HepG2 (cell line): Measurements from ENCODE around the gene LMAN1L. TPM values are rescaled to one million over a fixed set of nuclear protein-coding genes. Genes with fewer than 3 reads are reported as not detected.

Source experiments
- CTCF ChIP-seq: sonication (generic); formaldehyde crosslinking; IDR thresholded peaks from 2 replicates; pipeline ENCODE4 v1.5.0; 2020; ENCODE audit warnings: mild to moderate bottlenecking, missing genetic modification reagents, moderate library complexity
- ELK4 ChIP-seq: sonication (generic); formaldehyde crosslinking; IDR thresholded peaks from 2 replicates; pipeline ENCODE4 v1.9.0; 2021; ENCODE audit warnings: missing genetic modification reagents, borderline replicate concordance
- HDAC1 ChIP-seq: sonication (generic); formaldehyde crosslinking; IDR thresholded peaks from 2 replicates; pipeline ENCODE4 v1.5.1; 2020; ENCODE audit warnings: mild to moderate bottlenecking, missing genetic modification reagents
- PCBP2 ChIP-seq: fragments of 200-400 bp; formaldehyde crosslinking; optimal IDR thresholded peaks from 2 replicates; pipeline ENCODE3; 2018; ENCODE audit warnings: low read length, low read depth; ENCODE audit not compliant: poor library complexity, severe bottlenecking
- SKIL ChIP-seq: sonication (generic); formaldehyde crosslinking; IDR thresholded peaks from 2 replicates; pipeline ENCODE4 v1.8.0; 2022; ENCODE audit warnings: missing genetic modification reagents, mild to moderate bottlenecking, moderate library complexity, borderline replicate concordance
- SMC3 ChIP-seq: IDR thresholded peaks from 2 replicates; pipeline ENCODE4 v1.6.1; 2011; ENCODE audit warnings: low read length, improper control_type of control experiment
- SOX13 ChIP-seq, 3 experiments: fragments of 450-650 bp in 1 of 3; sonication (generic) in 1 of 3; formaldehyde crosslinking in 1 of 3; IDR thresholded peaks in 2 of 3; conservative IDR thresholded peaks in 1 of 3; 2 replicates each; pipeline versions ENCODE4 v1.5.0 to v1.6.1; 2016 to 2020; ENCODE audit warnings: antibody characterized with exemption in 1 of 3, mild to moderate bottlenecking in 1 of 3, missing compliant biosample characterization in 1 of 3, missing genetic modification reagents in 1 of 3, moderate library complexity in 1 of 3
- TBL1XR1 ChIP-seq: fragments of 150-350 bp; IDR thresholded peaks from 2 replicates; pipeline ENCODE4 v1.6.1; 2014; ENCODE audit warnings: borderline replicate concordance, low read length; ENCODE audit not compliant: partially characterized antibody
- YY1 ChIP-seq: IDR thresholded peaks from 2 replicates; pipeline ENCODE4 v1.6.1; 2011; ENCODE audit warnings: low read length, low read depth, moderate library complexity, mild to moderate bottlenecking; ENCODE audit not compliant: insufficient read depth, insufficient replicate concordance
- ZBED4 ChIP-seq: sonication (generic); formaldehyde crosslinking; IDR thresholded peaks from 2 replicates; pipeline ENCODE4 v1.4.0; 2020; ENCODE audit warnings: missing genetic modification reagents, borderline replicate concordance
- ZNF577 ChIP-seq: sonication (generic); formaldehyde crosslinking; IDR thresholded peaks from 2 replicates; pipeline ENCODE4 v1.4.0; 2020; ENCODE audit warnings: mild to moderate bottlenecking, low read depth, missing genetic modification reagents, borderline replicate concordance
- ZNF687 ChIP-seq: sonication (generic); formaldehyde crosslinking; IDR thresholded peaks from 2 replicates; pipeline ENCODE4 v1.5.1; 2020; ENCODE audit warnings: mild to moderate bottlenecking, missing genetic modification reagents, moderate library complexity
- polyA plus RNA-seq, 8 experiments: library from polyadenylated mRNA; depleted of rRNA in 3 of 8; stranded (reverse) in 7 of 8; unstranded in 1 of 8; fragments of >200 nt; fragmentation: Illumina TruSeq in 4 of 8; extraction: Trizol in 4 of 8; gene quantifications; 2 replicates each; pipeline versions ENCODE4 v1.2.1 to v1.2.3, GENCODE V29; 2011 to 2016; ENCODE audit warnings: low read depth in 4 of 8, missing spikeins in 1 of 8, mixed read lengths in 1 of 8; ENCODE audit not compliant: insufficient read depth in 1 of 8
- total RNA-seq, 5 experiments: library from RNA; depleted of rRNA; stranded (reverse); fragments of >200 nt; fragmentation: Illumina TruSeq; extraction: Trizol; gene quantifications; 2 replicates each; pipeline ENCODE4 v1.2.3, GENCODE V29; 2016; ENCODE audit warnings: low read depth in 1 of 5

The LMAN1L gene
- total and polyA plus RNA-seq, 2 of the 13 experiments (the other 11 are each of a cell fraction or from before 2014, with no cell fraction given): not detected

GRCh38 chr15:74776821-74777768 lies 35.5 kb upstream of the LMAN1L start (continued):
- TF ChIP-seq ZBED4 (no peak), ZNF687 (peak; percentile 52), SMC3 (no peak), CTCF (CRISPR knock-in tag) (peak; percentile 31), PCBP2 (no peak), SKIL (CRISPR knock-in tag) (no peak), ELK4 (no peak), TBL1XR1 (no peak), ZNF577 (CRISPR knock-in tag) (no peak), SOX13 (IDR thresholded peaks at IDR 0.05) (no peak), SOX13 (CRISPR knock-in tag; conservative IDR thresholded peaks at IDR 0.05 in 1 of 2, IDR thresholded peaks at IDR 0.05 in 1 of 2) (no peak), HDAC1 (peak; percentile 43; the same call in 1 of the 2 replicates), YY1 (no peak)
